ENCODE measurements around the gene KLF11.
"Not testable (repeated sequence)": the region's sequence is repeated elsewhere in the genome, so short reads cannot be mapped to it uniquely, and the experiment has no call there.

The KLF11 gene

GRCh38 chr2:10027660-10028330 is 15.6 kb upstream of the KLF11 start:
- no peak for DNase-seq

- no peak for DNase-seq
These were observed 14.9 kb upstream of the KLF11 start for GRCh38 chr2:10028407-10028987.

- peak; percentile 42 to 47 for DNase-seq
These were observed 14.1 kb upstream of the KLF11 start for GRCh38 chr2:10028988-10029874.

GRCh38 chr2:10029875-10030223 is 13.5 kb upstream of the KLF11 start:
- no peak for DNase-seq

GRCh38 chr2:10030311-10030736 is 13.0 kb upstream of the KLF11 start:
- no peak for DNase-seq

GRCh38 chr2:10030798-10031197 is 12.6 kb upstream of the KLF11 start:
- not testable (repeated sequence) for DNase-seq

GRCh38 chr2:10031886-10032745 is 11.2 kb upstream of the KLF11 start:
- DNase-seq: no peak

GRCh38 chr2:10032746-10033105 is 10.6 kb upstream of the KLF11 start:
- no peak for DNase-seq

GRCh38 chr2:10033251-10034006 is 9.9 kb upstream of the KLF11 start:
- no peak for DNase-seq

GRCh38 chr2:10034333-10035052 is 8.9 kb upstream of the KLF11 start:
- DNase-seq: no peak

GRCh38 chr2:10035053-10035422 is 8.3 kb upstream of the KLF11 start:
- DNase-seq: no peak

- no peak for DNase-seq
These were observed 7.7 kb upstream of the KLF11 start for GRCh38 chr2:10035633-10036032.

GRCh38 chr2:10036095-10036884 is 7.1 kb upstream of the KLF11 start:
- peak; percentile 46 to 64 for DNase-seq

- DNase-seq: no peak
These were observed 5.2 kb upstream of the KLF11 start for GRCh38 chr2:10038123-10038522.

- DNase-seq: no peak
These were observed 4.6 kb upstream of the KLF11 start for GRCh38 chr2:10038716-10039115.

- DNase-seq: no peak
These were observed 3.5 kb upstream of the KLF11 start for GRCh38 chr2:10039658-10040410.

- DNase-seq: no peak
These were observed 1.6 kb upstream of the KLF11 start for GRCh38 chr2:10041711-10042110.

- peak; percentile 22 to 37 for DNase-seq
These were observed 819 bp upstream of the KLF11 start for GRCh38 chr2:10042301-10043161.
